Loucy (cell line): ENCODE data around the gene FAM111B.
"Not testable (repeated sequence)": the region's sequence is repeated elsewhere in the genome, so short reads cannot be mapped to it uniquely, and the experiment has no call there.

ENCODE experiments used
- H2AFZ ChIP-seq: fragments of 200-600 bp; sonication (generic); 2 replicates; pipeline ENCODE4 v1.6.0; 2016; ENCODE audit warnings: antibody characterized with exemption, mild to moderate bottlenecking, low read length, moderate library complexity
- H3F3A ChIP-seq: fragments of 200-600 bp; 2 replicates; pipeline ENCODE4 v1.6.0; 2016; ENCODE audit warnings: antibody characterized with exemption, low read depth, mild to moderate bottlenecking
- H3K27me3 ChIP-seq: fragments of 200-600 bp; sonication (generic); 2 replicates; pipeline ENCODE4 v1.6.1; 2014; ENCODE audit warnings: low read length, mild to moderate bottlenecking; ENCODE audit not compliant: insufficient read depth, poor library complexity, severe bottlenecking
- H3K36me3 ChIP-seq: fragments of 200-600 bp; sonication (generic); 2 replicates; pipeline ENCODE4 v1.6.1; 2016; ENCODE audit warnings: low read length; ENCODE audit not compliant: insufficient read depth
- H3K4me1 ChIP-seq: fragments of 200-600 bp; sonication (generic); 2 replicates; pipeline ENCODE4 v1.5.1; 2014; ENCODE audit warnings: low read length, mild to moderate bottlenecking; ENCODE audit not compliant: insufficient read depth, poor library complexity, severe bottlenecking
- H3K4me2 ChIP-seq: fragments of 200-600 bp; sonication (generic); 2 replicates; pipeline ENCODE4 v1.6.0; 2014; ENCODE audit warnings: antibody characterized with exemption, low read length, low read depth, mild to moderate bottlenecking; ENCODE audit not compliant: poor library complexity, severe bottlenecking
- H3K4me3 ChIP-seq: fragments of 200-600 bp; sonication (generic); 2 replicates; pipeline ENCODE4 v1.5.1; 2014; ENCODE audit warnings: low read length, mild to moderate bottlenecking, mixed read lengths; ENCODE audit not compliant: poor library complexity, severe bottlenecking
- H3K79me2 ChIP-seq: fragments of 200-600 bp; sonication (generic); 2 replicates; pipeline ENCODE4 v1.6.1; 2014; ENCODE audit warnings: low read length; ENCODE audit not compliant: insufficient read depth
- H3K9ac ChIP-seq: fragments of 200-600 bp; sonication (generic); 2 replicates; pipeline ENCODE4 v1.6.0; 2014; ENCODE audit warnings: mild to moderate bottlenecking, low read depth, low read length, moderate library complexity; ENCODE audit not compliant: poor library complexity, severe bottlenecking
- H3K9me2 ChIP-seq: fragments of 200-600 bp; sonication (generic); replicated peaks from 2 replicates; pipeline ENCODE4 v1.6.1; 2016; ENCODE audit warnings: low read depth, low read length, mixed read lengths
- H3K9me3 ChIP-seq: fragments of 200-600 bp; sonication (generic); 2 replicates; pipeline ENCODE4 v1.6.1; 2014; ENCODE audit warnings: mild to moderate bottlenecking, antibody characterized with exemption, low read length, low read depth; ENCODE audit not compliant: insufficient read depth
- H4K20me1 ChIP-seq: fragments of 200-600 bp; sonication (generic); 2 replicates; pipeline ENCODE4 v1.6.0; 2014; ENCODE audit warnings: antibody characterized with exemption, low read length, mild to moderate bottlenecking; ENCODE audit not compliant: insufficient read depth, poor library complexity, severe bottlenecking
- CTCF ChIP-seq: fragments of 200-600 bp; sonication (generic); conservative IDR thresholded peaks from 2 replicates; pipeline ENCODE4 v1.5.1; 2014; ENCODE audit warnings: mild to moderate bottlenecking, antibody characterized with exemption, low read length
- EZH2phosphoT487 ChIP-seq: fragments of 200-600 bp; IDR thresholded peaks from 2 replicates; pipeline ENCODE4 v1.6.1; 2018; ENCODE audit warnings: antibody characterized with exemption, mild to moderate bottlenecking, moderate library complexity, borderline replicate concordance

FAM111B gene

GRCh38 chr11:59076876-59077571 lies 30.0 kb upstream of the FAM111B start:
- no peaks in the 10 kb centered on the region for H3K27me3 ChIP-seq
- H3K9ac ChIP-seq, result no peak overlapping the region
- peaks cover 13% of the 10 kb centered on the region for H3K4me1 ChIP-seq
- no peaks in the 10 kb centered on the region for H3K79me2 ChIP-seq
- TF ChIP-seq CTCF (no peak), EZH2phosphoT487 (no peak)
- H3K9me3 ChIP-seq, result no peaks in the 10 kb centered on the region
- H3K9me2 ChIP-seq, result no peaks in the 10 kb centered on the region
- H4K20me1 ChIP-seq, result no peaks in the 10 kb centered on the region
- no peak overlapping the region for H2AFZ ChIP-seq
- H3F3A ChIP-seq, result no peaks in the 10 kb centered on the region
- no peaks in the 10 kb centered on the region for H3K36me3 ChIP-seq
- no peak overlapping the region for H3K4me3 ChIP-seq
- H3K4me2 ChIP-seq, result no peak overlapping the region

GRCh38 chr11:59078435-59078834 lies 28.6 kb upstream of the FAM111B start:
- Histone ChIP-seq H3K9me3 (no peaks in the 10 kb centered on the region), H4K20me1 (no peaks in the 10 kb centered on the region), H3K9ac (no peak overlapping the region), H3F3A (no peaks in the 10 kb centered on the region), H3K4me1 (peaks cover 13% of the 10 kb centered on the region), H3K4me2 (peak overlapping the region; percentile 15), H3K4me3 (no peak overlapping the region), H3K27me3 (no peaks in the 10 kb centered on the region), H3K79me2 (no peaks in the 10 kb centered on the region), H2AFZ (0 out of 2 replicates have a peak overlapping the region, but pooled peaks have one; percentile 16), H3K9me2 (no peaks in the 10 kb centered on the region), H3K36me3 (no peaks in the 10 kb centered on the region)
- TF ChIP-seq EZH2phosphoT487 (no peak), CTCF (no peak)

GRCh38 chr11:59079086-59079485 lies 28.0 kb upstream of the FAM111B start:
- no peaks in the 10 kb centered on the region for H3K9me3 ChIP-seq
- no peaks in the 10 kb centered on the region for H3K36me3 ChIP-seq
- no peaks in the 10 kb centered on the region for H4K20me1 ChIP-seq
- H3K4me2 ChIP-seq, result peak overlapping the region; percentile 15
- H3K9ac ChIP-seq, result no peak overlapping the region
- H3K4me3 ChIP-seq, result no peak overlapping the region
- no peak for TF ChIP-seq EZH2phosphoT487
- TF ChIP-seq CTCF, result no peak
- H3F3A ChIP-seq, result no peaks in the 10 kb centered on the region
- no peaks in the 10 kb centered on the region for H3K79me2 ChIP-seq
- H3K27me3 ChIP-seq, result no peaks in the 10 kb centered on the region
- peaks cover 13% of the 10 kb centered on the region for H3K4me1 ChIP-seq
- 0 out of 2 replicates have a peak overlapping the region, but pooled peaks have one; percentile 2 for H2AFZ ChIP-seq
- no peaks in the 10 kb centered on the region for H3K9me2 ChIP-seq

GRCh38 chr11:59080421-59080820 lies 26.6 kb upstream of the FAM111B start:
- not testable (repeated sequence) for H3K79me2 ChIP-seq, H3K9me3 ChIP-seq, H3F3A ChIP-seq, H3K4me3 ChIP-seq, H3K27me3 ChIP-seq, H2AFZ ChIP-seq, H3K9ac ChIP-seq, H3K36me3 ChIP-seq, H3K4me2 ChIP-seq, H3K9me2 ChIP-seq, H4K20me1 ChIP-seq
- H3K4me1 ChIP-seq, result peaks cover 13% of the 10 kb centered on the region

- not testable (repeated sequence) for H3K9ac ChIP-seq, H3K4me2 ChIP-seq, H3K4me3 ChIP-seq, H3K9me2 ChIP-seq, H3K79me2 ChIP-seq, H3K36me3 ChIP-seq, H3K27me3 ChIP-seq, H2AFZ ChIP-seq, H3K9me3 ChIP-seq, H4K20me1 ChIP-seq, H3F3A ChIP-seq
- peaks cover 13% of the 10 kb centered on the region for H3K4me1 ChIP-seq
Observed at GRCh38 chr11:59081430-59082020, 25.5 kb upstream of the FAM111B start.
